Measurements from ENCODE around the gene HNRNPUL2. TPM values are rescaled to one million over a fixed set of nuclear protein-coding genes. Genes with fewer than 3 reads are reported as not detected.

Gene HNRNPUL2
- total and polyA plus RNA-seq, 10 of the 15 experiments (the other 5 are each of a cell fraction or from before 2014, with no cell fraction given) = 1.6 to 72.2 (median 14.9) TPM

- H3K9me3 ChIP-seq (replicated peaks; ENCODE audit: control insufficient read depth, insufficient read depth, low read length) = no peaks in the 10 kb centered on the region
- in situ Hi-C loops (cut with MboI) = no loop called here
- peaks cover 35% of the 10 kb centered on the region for H3K79me2 ChIP-seq (ENCODE audit: control insufficient read depth, insufficient read depth, low read length)
- RAD21 ChIA-PET (ENCODE audit: unreplicated experiment) = no interaction called here
- no peaks in the 10 kb centered on the region for H3K27me3 ChIP-seq (replicated peaks in 1 of 2; ENCODE audit: control insufficient read depth in 2 of 2, insufficient read depth in 2 of 2, low read length in 1 of 2)
- BruUV-seq (replicated peaks) = no TSS peak
- CTCF ChIA-PET = interaction anchor here (0.6 kb wide), 1 partner anchor 113 kb away, joined by 3 read pairs; no protein-coding TSS in a partner anchor
- H3K4me1 ChIP-seq (ENCODE audit: control insufficient read depth, insufficient read depth, low read length) = peaks cover 2% of the 10 kb centered on the region
- ATAC-seq (no peak), DNase-seq (ENCODE audit: low read depth, low spot score) (no peak), FAIRE-seq (no peak)
- no peak overlapping the region for H2AFZ ChIP-seq (ENCODE audit: control insufficient read depth, low read depth, low read length)
- TF ChIP-seq FOXM1 (IDR thresholded peaks at IDR 0.05; ENCODE audit: low read depth, low read length) (no peak), RELA (IDR thresholded peaks at IDR 0.05; ENCODE audit: borderline replicate concordance, partially characterized antibody) (no peak), BACH1 (IDR thresholded peaks at IDR 0.05; ENCODE audit: borderline replicate concordance) (no peak), YBX1 (IDR thresholded peaks at IDR 0.05) (no peak), KAT2A (conservative IDR thresholded peaks at IDR 0.05; ENCODE audit: control insufficient read depth, low read depth, low read length) (no peak), IKZF2 (IDR thresholded peaks at IDR 0.05) (no peak), ATF2 (IDR thresholded peaks at IDR 0.05; ENCODE audit: low read length) (no peak), ZBTB11 (CRISPR knock-in tag; IDR thresholded peaks at IDR 0.05) (no peak), TBL1XR1 (IDR thresholded peaks at IDR 0.05; ENCODE audit: low read depth, low read length) (no peak), HDAC2 (IDR thresholded peaks at IDR 0.05) (no peak), RFX5 (IDR thresholded peaks at IDR 0.05; ENCODE audit: low read depth, low read length) (no peak), SUZ12 (IDR thresholded peaks at IDR 0.05; ENCODE audit: unreplicated experiment) (no peak), SPI1 (IDR thresholded peaks at IDR 0.05; ENCODE audit: borderline replicate concordance, insufficient read depth, low read depth, low read length) (no peak), MYC (IDR thresholded peaks at IDR 0.05; ENCODE audit: insufficient read depth, insufficient read length, insufficient replicate concordance, low read length, severe bottlenecking) (no peak), LARP7 (IDR thresholded peaks at IDR 0.05) (no peak), ZNF384 (IDR thresholded peaks at IDR 0.05; ENCODE audit: borderline replicate concordance, low read depth, low read length) (no peak), KDM1A (IDR thresholded peaks at IDR 0.05; ENCODE audit: borderline replicate concordance) (no peak)
- H3K4me3 ChIP-seq = no peak overlapping the region
- H4K20me1 ChIP-seq (ENCODE audit: control insufficient read depth, insufficient read depth) = no peaks in the 10 kb centered on the region; the same call in 1 of the 2 replicates
- SMC1A ChIA-PET (ENCODE audit: uncharacterized antibody, unreplicated experiment) = interaction anchor here (1.1 kb wide), 1 partner anchor 8 kb away, joined by 3 read pairs; the partner anchor contains the start of gene HNRNPUL2
- peaks cover 33 to 74% of the 10 kb centered on the region in 2 experiments for H3K36me3 ChIP-seq (ENCODE audit: control insufficient read depth in 2 of 2, insufficient read depth in 2 of 2, low read length in 1 of 2)
- POLR2A ChIA-PET = interaction anchor here (0.5 to 1.5 kb wide), 3 partner anchors 14 to 46 kb away, joined by 3 read pairs; no protein-coding TSS in a partner anchor
- H3K27ac ChIP-seq (ENCODE audit: control insufficient read depth, insufficient read depth) = no peak overlapping the region
- 6% methylated on average over 2 of the region's 2 CpGs for WGBS (ENCODE audit: insufficient coverage, insufficient replicate concordance, low lambda C conversion rate, missing lambda C conversion rate)
- H3K4me2 ChIP-seq (ENCODE audit: control insufficient read depth, insufficient read depth) = no peak overlapping the region
- intact Hi-C loops (cut with micrococcal nuclease; ENCODE audit: unreplicated experiment) = no loop called here
- no peak overlapping the region for H3K9ac ChIP-seq (ENCODE audit: control insufficient read depth, insufficient read depth, low read length)
Measured at GRCh38 chr11:62719302-62719978, 7.8 kb downstream of the HNRNPUL2 start.

Measured in GM12878 (cell line).